Measurements from ENCODE around the gene ZNF3. TPM values are rescaled to one million over a fixed set of nuclear protein-coding genes. Genes with fewer than 3 reads are reported as not detected.

ZNF3 gene
- polyA plus RNA-seq, 3 donors, result 7.1 to 13.4 (median 8.9) TPM

DNA sequence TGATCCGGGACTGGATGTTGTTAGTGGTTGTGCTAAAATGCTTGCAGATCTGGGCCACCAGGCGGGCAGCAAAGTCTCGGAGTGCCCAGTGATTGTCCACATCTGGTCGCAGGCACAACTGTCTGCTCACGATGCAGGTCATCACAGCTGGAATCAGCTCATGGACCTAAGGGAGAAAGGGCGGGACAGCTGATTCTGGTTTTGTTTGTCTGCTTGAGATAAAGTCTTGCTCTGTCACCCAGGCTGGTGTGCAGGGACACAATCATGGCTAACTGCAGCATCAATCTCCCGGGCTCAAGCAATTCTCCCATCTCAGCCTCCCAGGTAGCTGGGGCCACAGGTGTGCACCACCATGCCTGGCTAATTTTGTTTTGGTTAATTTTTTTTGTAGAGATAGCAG is 29.6 kb upstream of the ZNF3 start:
- 96% methylated on average over 6 of the region's 7 CpGs for WGBS (ENCODE audit: insufficient coverage)
- H3K4me3 ChIP-seq (replicated peaks in 1 of 3; ENCODE audit: low read depth in 2 of 3, low read length in 3 of 3), result no peak overlapping the region
- H3K4me1 ChIP-seq (ENCODE audit: control insufficient read depth in 1 of 2, insufficient read depth in 2 of 2, low read length in 2 of 2), result no peaks in the 10 kb centered on the region
- peaks cover 8% of the 10 kb centered on the region for H3K4me1 Mint-ChIP-seq
- no peak overlapping the region for H3K9ac ChIP-seq (ENCODE audit: insufficient read depth, low read length, poor library complexity, severe bottlenecking)
- H2AFZ ChIP-seq (ENCODE audit: insufficient read depth, low read depth, low read length, poor library complexity, severe bottlenecking), result no peak overlapping the region
- H3K27me3 Mint-ChIP-seq (ENCODE audit: low read depth in 3 of 3), result no peaks in the 10 kb centered on the region
- peaks cover 52 to 90% of the 10 kb centered on the region in 2 donors for H3K36me3 Mint-ChIP-seq
- no peaks in the 10 kb centered on the region for H3K9me3 ChIP-seq (replicated peaks in 1 of 2; ENCODE audit: control insufficient read depth in 1 of 2, insufficient read depth in 1 of 2, low read length in 2 of 2)
- H3K27me3 ChIP-seq (ENCODE audit: control insufficient read depth in 2 of 2, insufficient read depth in 2 of 2, low read length in 2 of 2), result no peaks in the 10 kb centered on the region
- no peak overlapping the region for H3K4me2 ChIP-seq (replicated peaks; ENCODE audit: extremely low read depth, low read length, poor library complexity, severe bottlenecking)
- no peaks in the 10 kb centered on the region for H4K20me1 ChIP-seq (ENCODE audit: insufficient read depth, low read length)
- H3K27ac Mint-ChIP-seq, result peak overlapping the region in 1 of 7 donors; percentile 68
- H3K9me3 Mint-ChIP-seq, result no peaks in the 10 kb centered on the region
- H3K27ac ChIP-seq (ENCODE audit: low read depth in 1 of 2, low read length in 2 of 2), result no peak overlapping the region
- H3K79me2 ChIP-seq (ENCODE audit: insufficient read depth, low read length), result no peaks in the 10 kb centered on the region
- DNase-seq, result no peak
- intact Hi-C loops (cut with micrococcal nuclease), result no loop called here
- H3K36me3 ChIP-seq (replicated peaks in 1 of 2; ENCODE audit: control insufficient read depth in 1 of 2, insufficient read depth in 2 of 2, low read length in 2 of 2), result peaks cover 58 to 77% of the 10 kb centered on the region in 2 donors
- no peak overlapping the region for H3K4me3 Mint-ChIP-seq
- TF ChIP-seq, protein P1, sequence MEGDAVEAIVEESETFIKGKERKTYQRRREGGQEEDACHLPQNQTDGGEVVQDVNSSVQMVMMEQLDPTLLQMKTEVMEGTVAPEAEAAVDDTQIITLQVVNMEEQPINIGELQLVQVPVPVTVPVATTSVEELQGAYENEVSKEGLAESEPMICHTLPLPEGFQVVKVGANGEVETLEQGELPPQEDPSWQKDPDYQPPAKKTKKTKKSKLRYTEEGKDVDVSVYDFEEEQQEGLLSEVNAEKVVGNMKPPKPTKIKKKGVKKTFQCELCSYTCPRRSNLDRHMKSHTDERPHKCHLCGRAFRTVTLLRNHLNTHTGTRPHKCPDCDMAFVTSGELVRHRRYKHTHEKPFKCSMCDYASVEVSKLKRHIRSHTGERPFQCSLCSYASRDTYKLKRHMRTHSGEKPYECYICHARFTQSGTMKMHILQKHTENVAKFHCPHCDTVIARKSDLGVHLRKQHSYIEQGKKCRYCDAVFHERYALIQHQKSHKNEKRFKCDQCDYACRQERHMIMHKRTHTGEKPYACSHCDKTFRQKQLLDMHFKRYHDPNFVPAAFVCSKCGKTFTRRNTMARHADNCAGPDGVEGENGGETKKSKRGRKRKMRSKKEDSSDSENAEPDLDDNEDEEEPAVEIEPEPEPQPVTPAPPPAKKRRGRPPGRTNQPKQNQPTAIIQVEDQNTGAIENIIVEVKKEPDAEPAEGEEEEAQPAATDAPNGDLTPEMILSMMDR (IDR thresholded peaks at IDR 0.05), result no peak

DNA sequence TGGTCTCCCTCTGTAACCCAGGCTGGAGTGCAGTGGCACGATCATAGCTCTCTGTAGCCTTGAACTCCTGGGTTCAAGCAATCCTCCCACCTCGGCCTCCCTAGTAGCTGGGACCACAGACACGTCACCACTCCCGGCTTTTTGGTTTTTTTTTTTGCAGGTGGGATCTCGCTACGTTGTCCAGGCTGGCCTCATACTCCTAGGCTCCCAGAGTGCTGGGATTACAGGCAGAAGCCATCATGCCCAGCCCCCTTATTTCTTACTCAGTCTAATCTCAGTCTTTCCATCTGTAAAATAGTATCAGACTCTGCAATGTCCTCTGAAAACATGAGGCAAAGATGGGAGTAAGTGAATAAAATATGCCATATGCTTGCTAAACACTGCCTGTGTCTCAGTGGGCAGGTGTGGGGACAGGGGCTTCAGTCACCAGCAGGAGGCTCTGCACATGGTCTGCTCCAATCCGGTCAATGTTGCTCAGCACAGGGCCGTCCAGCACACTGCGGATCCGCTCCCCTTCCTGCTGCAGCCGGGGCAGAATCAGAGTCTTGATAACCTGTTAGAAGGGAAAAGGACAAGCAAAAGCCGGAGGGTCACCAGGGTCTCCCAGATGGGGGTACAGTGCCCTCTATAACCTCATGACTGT is 28.1 kb upstream of the ZNF3 start:
- no peaks in the 10 kb centered on the region for H3K4me1 ChIP-seq (ENCODE audit: control insufficient read depth in 1 of 2, insufficient read depth in 2 of 2, low read length in 2 of 2)
- peaks cover 72 to 92% of the 10 kb centered on the region in 2 donors for H3K36me3 ChIP-seq (replicated peaks in 1 of 2; ENCODE audit: control insufficient read depth in 1 of 2, insufficient read depth in 2 of 2, low read length in 2 of 2)
- TF ChIP-seq, protein P1 (IDR thresholded peaks at IDR 0.05), result no peak
- no peaks in the 10 kb centered on the region for H3K9me3 ChIP-seq (replicated peaks in 1 of 2; ENCODE audit: control insufficient read depth in 1 of 2, insufficient read depth in 1 of 2, low read length in 2 of 2)
- no peaks in the 10 kb centered on the region for H3K27me3 ChIP-seq (ENCODE audit: control insufficient read depth in 2 of 2, insufficient read depth in 2 of 2, low read length in 2 of 2)
- Mint-ChIP-seq H3K27me3 (ENCODE audit: low read depth in 3 of 3) (no peaks in the 10 kb centered on the region), H3K4me1 (peaks cover 8% of the 10 kb centered on the region), H3K4me3 (no peak overlapping the region), H3K9me3 (no peaks in the 10 kb centered on the region), H3K27ac (peak overlapping the region in 1 of 7 donors; percentile 3), H3K36me3 (peaks cover 60 to 96% of the 10 kb centered on the region in 2 donors)
- H3K27ac ChIP-seq (ENCODE audit: low read depth in 1 of 2, low read length in 2 of 2), result no peak overlapping the region
- 96% methylated on average over 9 of the region's 12 CpGs for WGBS (ENCODE audit: insufficient coverage)
- no peaks in the 10 kb centered on the region for H3K79me2 ChIP-seq (ENCODE audit: insufficient read depth, low read length)
- no peak overlapping the region for H3K9ac ChIP-seq (ENCODE audit: insufficient read depth, low read length, poor library complexity, severe bottlenecking)
- H4K20me1 ChIP-seq (ENCODE audit: insufficient read depth, low read length), result no peaks in the 10 kb centered on the region
- H2AFZ ChIP-seq (ENCODE audit: insufficient read depth, low read depth, low read length, poor library complexity, severe bottlenecking), result no peak overlapping the region
- no peak for DNase-seq
- intact Hi-C loops (cut with micrococcal nuclease), result no loop called here
- H3K4me3 ChIP-seq (replicated peaks in 1 of 3; ENCODE audit: low read depth in 2 of 3, low read length in 3 of 3), result no peak overlapping the region
- H3K4me2 ChIP-seq (replicated peaks; ENCODE audit: extremely low read depth, low read length, poor library complexity, severe bottlenecking), result no peak overlapping the region

All from CD14-positive monocyte (primary cell).